Thoracic aorta (tissue), 2 donors: ENCODE measurements around the gene GALNT17. TPM values are rescaled to one million over a fixed set of nuclear protein-coding genes. Genes with fewer than 3 reads are reported as not detected.

Experiments used
- ATAC-seq: fragments of 150-250 bp; one replicate; pipeline ENCODE4 v1.8.0; 2017; ENCODE audit warnings: low read depth; ENCODE audit not compliant: insufficient number of reproducible peaks, low FRiP score
- DNase-seq: peaks from one replicate; pipeline ENCODE4 v3.0.0-alpha.2; 2020; ENCODE audit warnings: low spot score
- H3K27ac ChIP-seq, 2 donors: fragments of 200-600 bp; sonication (generic); 1 replicate in 1 of 2; 2 replicates in 1 of 2; pipeline ENCODE4 v1.5.1; 2016; ENCODE audit warnings: mild to moderate bottlenecking in 2 of 2, moderate library complexity in 2 of 2
- H3K27me3 ChIP-seq: fragments of 200-600 bp; sonication (generic); replicated peaks from 2 replicates; pipeline ENCODE4 v1.6.0; 2016; ENCODE audit warnings: mild to moderate bottlenecking; ENCODE audit not compliant: insufficient read depth
- H3K36me3 ChIP-seq: fragments of 200-600 bp; sonication (generic); one replicate; pipeline ENCODE4 v1.5.1; 2016
- H3K4me1 ChIP-seq, 2 donors: fragments of 200-600 bp; sonication (generic); 1 replicate in 1 of 2; 2 replicates in 1 of 2; pipeline versions ENCODE4 v1.5.1 to v1.6.0; 2016; ENCODE audit warnings: low read depth in 2 of 2, mild to moderate bottlenecking in 1 of 2; ENCODE audit not compliant: control insufficient read depth in 1 of 2
- H3K4me3 ChIP-seq: fragments of 200-600 bp; sonication (generic); 2 replicates; pipeline ENCODE4 v1.5.1; 2016; ENCODE audit warnings: mild to moderate bottlenecking
- H3K9me3 ChIP-seq: fragments of 200-600 bp; sonication (generic); 2 replicates; pipeline ENCODE4 v1.5.1; 2016
- total RNA-seq, 2 donors: library from RNA; depleted of rRNA; stranded (reverse); fragments of >200 nt; gene quantifications; one replicate each; pipeline versions ENCODE4 v1.1.0 to v1.2.3, GENCODE V29; 2016
- TF ChIP-seq, protein P1 (sequence below): fragments of 200-600 bp; sonication (generic); IDR thresholded peaks from one replicate; pipeline ENCODE4 v1.5.1; 2019; ENCODE audit warnings: antibody characterized with exemption

Gene GALNT17
- total RNA-seq, 2 donors from 2014 or later = 17.6 to 20.8 TPM

DNA sequence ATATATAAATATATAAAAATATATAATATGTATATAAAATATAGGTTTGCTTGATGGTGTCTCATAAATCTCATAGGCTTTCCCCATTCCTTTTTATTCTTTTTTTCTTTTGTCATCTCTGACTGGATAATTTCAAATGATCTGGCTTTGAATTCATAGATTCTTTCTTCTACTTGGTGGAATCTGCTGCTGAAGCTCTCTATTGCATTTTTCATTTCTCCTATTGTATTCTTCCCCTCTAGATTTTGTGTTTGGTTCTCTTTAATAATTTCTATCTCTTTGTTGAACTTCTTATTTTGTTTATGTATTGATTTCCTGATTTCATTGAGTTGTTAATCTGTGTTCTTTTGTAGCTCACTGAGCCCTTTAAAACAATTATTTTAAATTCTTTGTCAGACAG is 629.4 kb downstream of the GALNT17 start:
- Histone ChIP-seq H3K9me3 (peaks cover 7% of the 10 kb centered on the region), H3K27ac (no peak overlapping the region), H3K36me3 (no peaks in the 10 kb centered on the region), H3K27me3 (no peaks in the 10 kb centered on the region), H3K4me3 (no peak overlapping the region), H3K4me1 (no peaks in the 10 kb centered on the region)
- TF ChIP-seq, protein P1, sequence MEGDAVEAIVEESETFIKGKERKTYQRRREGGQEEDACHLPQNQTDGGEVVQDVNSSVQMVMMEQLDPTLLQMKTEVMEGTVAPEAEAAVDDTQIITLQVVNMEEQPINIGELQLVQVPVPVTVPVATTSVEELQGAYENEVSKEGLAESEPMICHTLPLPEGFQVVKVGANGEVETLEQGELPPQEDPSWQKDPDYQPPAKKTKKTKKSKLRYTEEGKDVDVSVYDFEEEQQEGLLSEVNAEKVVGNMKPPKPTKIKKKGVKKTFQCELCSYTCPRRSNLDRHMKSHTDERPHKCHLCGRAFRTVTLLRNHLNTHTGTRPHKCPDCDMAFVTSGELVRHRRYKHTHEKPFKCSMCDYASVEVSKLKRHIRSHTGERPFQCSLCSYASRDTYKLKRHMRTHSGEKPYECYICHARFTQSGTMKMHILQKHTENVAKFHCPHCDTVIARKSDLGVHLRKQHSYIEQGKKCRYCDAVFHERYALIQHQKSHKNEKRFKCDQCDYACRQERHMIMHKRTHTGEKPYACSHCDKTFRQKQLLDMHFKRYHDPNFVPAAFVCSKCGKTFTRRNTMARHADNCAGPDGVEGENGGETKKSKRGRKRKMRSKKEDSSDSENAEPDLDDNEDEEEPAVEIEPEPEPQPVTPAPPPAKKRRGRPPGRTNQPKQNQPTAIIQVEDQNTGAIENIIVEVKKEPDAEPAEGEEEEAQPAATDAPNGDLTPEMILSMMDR = no peak
- no peak for DNase-seq
- ATAC-seq = no peak
